LoVo (cell line): ENCODE measurements around the gene ZNF182.
"Not testable (repeated sequence)": the region's sequence is repeated elsewhere in the genome, so short reads cannot be mapped to it uniquely, and the experiment has no call there.

Experiments
- DNase-seq: peaks from one replicate; pipeline ENCODE4 v3.0.0-alpha.2; 2016; ENCODE audit warnings: low spot score

ZNF182 gene

DNA sequence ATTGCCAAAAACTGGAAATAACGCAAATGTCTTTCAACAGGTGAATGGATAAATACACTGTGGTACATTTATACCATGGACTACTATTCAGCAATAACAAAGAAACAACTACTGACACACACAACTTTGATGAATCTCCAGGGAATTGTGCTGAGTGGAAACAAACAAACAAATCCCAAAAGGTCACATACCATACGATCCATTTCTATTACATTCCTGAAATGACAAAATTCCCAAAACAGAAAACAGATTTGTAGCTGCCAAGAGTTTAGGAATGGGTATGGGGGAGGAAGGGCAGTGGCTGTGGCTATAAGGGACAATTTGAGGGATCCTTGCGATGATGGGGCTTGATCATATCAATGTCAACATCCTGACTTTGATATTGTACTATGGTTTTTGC, 2.5 kb downstream of the ZNF182 start:
- no peak for DNase-seq

DNA sequence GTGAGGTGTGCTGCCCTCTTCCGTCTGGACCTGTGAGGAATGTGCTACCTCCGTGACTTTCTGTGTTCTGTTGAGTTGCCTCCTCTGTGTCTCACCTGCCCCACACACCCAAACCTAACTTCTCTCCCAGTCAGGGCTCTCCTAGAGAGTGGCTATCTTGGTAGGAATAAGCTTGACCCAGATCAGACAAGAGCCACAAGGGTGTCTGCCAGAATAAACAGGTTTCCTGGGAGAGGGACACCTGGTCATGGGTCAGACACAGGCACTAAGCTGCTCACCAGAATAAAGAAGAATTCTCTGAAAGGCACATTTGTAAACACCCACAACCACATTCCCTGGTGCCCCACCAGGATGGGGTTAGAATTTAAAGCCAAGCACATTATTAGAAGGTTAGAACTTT, 11.1 kb downstream of the ZNF182 start:
- no peak for DNase-seq

DNA sequence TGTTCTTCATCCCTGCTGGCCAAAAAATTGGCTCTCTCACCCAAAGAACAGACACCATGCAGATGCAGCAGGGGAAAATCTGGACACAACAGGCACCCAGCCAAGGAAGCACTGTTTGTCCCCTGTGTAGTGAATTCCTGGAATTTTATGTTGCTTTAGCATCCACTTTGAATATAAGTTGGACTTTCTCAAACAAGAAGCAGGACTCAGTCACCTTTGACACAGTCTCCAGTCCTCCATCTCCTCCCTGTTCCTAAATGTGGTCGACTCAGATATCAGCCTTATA, 11.8 kb downstream of the ZNF182 start:
- DNase-seq: no peak

DNA sequence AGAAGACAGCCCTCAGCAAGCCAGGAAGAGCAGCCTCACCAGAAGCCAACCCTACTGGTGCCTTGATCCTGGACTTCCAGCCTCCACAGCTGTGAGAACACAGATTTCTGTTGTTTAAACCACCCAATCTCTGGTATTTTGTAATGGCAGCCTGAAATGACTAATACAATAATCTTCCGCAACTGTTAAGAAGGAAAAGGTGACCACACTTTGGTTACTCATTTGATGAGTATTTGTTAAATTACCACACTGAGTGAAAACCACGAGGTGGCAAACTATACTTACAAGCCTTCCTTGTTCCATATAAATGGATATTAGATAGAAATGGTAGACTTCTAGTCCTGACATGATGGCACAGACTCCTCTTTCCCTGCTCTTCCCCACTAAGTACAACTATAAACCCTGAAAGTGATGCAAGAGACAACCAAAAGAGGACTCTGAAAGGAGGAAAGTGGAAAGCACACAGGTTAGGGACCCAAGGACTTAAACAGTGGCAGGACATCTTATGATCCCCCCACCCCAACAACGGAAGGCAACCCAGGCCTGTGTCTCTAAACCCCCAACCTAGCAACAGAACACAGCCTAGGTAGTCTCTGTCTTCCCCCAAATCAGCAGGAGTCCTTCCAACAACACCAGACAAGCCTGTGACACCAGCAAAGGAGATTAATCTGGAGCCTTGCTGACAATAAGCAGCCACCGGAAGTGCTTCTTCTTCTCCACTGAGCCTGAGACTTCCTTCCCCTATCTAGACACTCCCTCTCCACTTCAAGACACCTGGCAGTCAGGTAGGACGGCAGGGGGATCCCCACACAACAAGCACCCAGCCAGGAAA, 12.3 kb downstream of the ZNF182 start:
- DNase-seq: peak; percentile 2

DNA sequence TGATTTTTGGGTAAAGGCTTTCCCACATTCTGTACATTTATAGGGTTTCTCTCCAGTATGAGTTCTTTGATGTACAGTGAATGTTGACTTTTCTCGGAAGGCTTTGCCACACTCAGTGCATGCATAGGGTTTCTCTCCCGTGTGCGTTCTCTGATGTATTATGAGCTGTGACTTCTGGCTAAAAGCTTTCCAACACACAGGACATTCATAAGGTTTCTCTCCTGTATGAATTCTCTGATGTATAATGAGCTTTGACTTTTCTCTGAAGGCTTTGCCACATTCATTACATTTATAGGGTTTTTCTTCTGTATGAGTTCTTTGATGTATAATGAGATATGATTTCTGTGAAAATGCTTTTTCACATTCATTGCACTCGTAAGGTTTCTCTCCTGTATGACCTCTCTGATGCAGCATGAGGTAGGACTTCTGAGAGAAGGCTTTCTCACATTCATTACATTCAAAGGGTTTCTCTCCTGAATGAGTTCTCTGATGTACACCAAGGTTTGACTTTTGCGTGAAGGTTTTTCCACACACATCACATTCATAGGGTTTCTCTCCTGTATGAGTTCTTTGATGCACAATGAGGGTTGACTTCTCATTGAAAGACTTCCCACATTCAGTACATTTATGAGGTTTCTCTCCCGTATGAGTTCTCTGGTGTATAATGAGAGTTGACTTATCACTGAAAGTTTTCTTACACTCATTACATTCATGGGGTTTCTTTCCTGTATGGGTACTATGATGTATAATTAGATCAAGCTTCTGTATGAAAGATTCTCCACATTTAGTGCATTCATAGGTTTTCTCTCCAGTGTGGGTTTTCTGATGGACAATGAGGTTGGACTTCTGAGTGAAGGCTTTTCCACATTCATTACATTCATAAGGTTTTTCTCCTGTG, 27.3 kb downstream of the ZNF182 start:
- no peak for DNase-seq

DNA sequence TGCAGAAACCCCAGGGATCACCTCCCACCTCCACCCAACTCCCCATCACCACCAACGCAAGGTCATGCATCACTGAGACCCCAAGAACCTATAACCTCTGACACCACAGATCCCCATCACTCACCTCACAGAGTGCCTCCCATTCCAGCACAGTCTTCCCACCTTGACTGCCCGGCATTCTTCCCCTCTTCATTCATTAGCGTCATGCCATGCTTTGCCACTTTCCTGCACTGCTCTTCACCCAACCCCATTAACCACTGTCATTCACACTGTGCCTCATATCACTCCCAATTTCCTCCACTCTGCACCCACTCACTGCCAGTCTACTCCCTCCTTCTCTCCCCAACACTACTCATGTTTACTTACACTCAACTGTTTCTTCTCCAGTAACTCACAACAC, 30.6 kb downstream of the ZNF182 start:
- DNase-seq: no peak

DNA sequence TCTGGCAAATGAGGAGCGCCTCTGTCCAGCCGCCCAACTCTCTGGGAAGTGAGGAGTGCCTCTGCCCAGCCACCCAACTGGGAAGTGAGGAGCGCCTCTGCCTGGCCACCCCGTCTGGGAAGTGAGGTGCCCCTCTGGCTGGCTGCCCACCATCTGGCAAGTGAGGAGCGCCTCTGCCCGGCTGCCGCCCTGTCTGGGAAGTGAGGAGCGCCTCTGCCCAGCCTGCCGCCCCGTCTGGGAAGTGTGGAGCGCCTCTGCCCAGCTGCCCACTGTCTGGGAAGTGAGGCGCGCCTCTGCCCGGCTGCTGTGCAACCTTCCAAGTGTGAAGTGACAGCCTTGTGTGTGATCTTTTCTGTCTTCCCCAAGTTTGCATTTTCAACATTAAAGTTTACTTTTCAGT, 38.3 kb downstream of the ZNF182 start:
- not testable (repeated sequence) for DNase-seq

DNA sequence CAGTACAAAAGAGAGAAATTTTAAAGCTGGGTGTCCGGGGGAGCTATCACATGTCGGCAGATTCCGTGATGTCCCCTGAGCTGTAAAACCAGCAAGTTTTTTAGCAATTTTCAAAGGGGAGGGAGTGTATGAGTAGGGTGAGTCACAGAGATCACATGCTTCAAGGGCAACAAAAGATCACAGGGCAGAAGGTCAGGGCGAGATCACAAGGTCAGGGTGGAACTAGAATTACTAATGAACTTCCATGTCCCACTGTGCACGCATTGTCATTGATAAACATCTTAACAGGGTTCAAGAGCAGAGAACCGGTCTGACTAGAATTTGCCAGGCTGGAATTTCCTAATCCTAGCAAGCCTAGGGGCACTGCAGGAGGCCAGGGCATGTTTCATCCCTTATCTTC, 42.0 kb downstream of the ZNF182 start:
- DNase-seq: not testable (repeated sequence)

DNA sequence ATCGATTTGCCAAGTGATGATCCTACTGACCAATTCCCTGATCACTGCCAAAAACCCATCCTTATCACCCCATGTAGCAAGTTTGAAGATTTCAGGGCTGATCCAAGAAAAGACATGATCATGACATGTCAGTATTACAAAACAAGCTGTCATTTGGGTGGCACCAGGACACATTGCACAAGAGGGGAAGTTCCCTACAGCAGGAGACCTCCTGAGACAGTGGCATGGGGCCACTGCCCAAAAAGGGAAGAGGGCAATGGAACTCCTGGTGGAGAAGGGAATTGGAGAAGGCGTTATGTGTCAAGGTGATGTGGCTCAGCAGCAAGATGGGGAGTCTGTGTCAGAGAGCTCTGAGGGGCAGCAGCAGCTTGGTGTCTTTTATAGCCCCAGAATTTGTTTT, 43.4 kb downstream of the ZNF182 start:
- DNase-seq: no peak

DNA sequence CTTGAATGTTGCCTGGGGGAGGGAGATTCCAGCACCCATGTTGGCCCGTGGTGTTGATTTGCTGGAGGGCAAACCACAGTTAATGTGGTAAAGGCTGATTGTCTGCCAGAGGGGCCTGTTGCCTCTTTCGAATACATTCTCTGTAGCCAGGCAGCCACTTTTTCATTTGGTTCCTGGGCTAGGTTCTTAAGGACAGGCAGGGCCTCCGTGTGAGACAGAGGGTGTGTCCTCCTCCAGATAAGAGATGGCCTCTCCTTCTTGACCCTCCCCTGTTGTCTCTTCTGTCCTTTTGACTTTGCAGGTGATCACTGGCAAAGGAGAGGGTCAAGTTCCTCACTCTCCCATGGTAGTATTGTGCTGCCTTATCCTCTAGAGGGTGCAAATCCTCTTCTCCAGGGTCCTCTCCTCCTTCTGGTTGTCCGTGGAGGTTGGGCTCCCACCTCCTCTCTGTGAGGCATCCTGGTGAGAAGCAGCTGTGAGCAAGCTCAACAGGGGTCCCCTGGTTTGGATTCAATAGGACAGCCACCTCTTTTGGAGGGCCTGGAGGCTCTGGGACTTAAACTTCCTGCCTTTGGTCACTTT, 44.9 kb downstream of the ZNF182 start:
- no peak for DNase-seq

DNA sequence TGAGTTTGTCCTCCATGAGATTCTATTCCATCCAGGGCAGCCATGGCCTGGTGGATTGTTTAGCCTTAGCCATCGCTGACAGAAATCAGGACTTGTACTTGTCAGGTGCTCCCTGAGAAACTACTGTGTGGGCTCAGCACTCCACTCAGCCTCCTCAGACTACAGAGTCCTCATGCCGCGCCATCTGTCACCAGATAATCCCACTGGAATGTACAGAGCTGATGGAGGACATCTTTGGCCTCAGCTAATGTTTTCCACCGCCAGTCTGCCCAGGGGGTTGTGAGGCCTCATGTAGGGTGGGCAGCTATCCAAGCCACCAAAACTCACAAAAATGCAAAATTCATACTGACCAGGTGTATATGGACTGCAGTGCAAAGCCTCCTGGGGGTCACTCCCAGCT, 45.6 kb downstream of the ZNF182 start:
- not testable (repeated sequence) for DNase-seq

DNA sequence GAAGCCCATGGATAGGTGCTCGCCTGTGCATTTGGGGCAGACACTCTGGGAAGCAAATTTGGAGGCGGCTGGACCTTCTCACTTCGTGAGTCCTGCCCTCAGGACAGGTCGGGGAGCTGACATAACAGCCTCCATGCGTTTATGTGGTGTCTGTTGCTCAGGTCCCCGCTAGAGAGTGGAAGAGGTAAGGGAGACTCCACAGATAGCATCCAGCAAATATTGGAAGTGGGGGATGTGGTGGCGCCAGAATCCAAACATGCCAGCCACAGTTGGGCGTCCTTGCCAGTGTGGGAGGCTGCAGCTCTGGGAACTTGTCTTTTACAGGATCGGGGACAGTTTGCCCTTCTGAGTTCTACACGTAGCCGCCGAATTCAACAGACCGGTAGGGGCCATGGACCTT, 47.8 kb downstream of the ZNF182 start:
- DNase-seq: no peak

DNA sequence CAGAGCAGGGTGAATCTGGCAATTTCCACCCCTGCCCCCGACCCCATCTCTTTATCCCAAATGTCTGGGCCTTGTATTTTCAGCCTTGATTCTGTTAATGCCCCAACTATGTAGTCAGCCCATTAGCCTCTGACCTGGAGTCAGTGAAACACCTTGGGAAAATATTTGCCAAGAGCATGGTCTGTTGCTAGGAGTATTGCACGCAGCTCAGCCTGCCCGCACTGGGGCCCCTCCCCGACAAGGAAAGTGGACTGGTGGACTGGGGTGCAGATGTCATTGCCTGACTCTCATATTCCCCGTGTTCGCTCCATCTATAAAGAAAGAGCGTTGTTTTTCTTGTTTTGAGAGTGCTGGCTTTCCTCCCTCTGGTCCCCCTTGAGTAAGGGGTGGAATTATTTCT, 48.5 kb downstream of the ZNF182 start:
- DNase-seq: not testable (repeated sequence)

DNA sequence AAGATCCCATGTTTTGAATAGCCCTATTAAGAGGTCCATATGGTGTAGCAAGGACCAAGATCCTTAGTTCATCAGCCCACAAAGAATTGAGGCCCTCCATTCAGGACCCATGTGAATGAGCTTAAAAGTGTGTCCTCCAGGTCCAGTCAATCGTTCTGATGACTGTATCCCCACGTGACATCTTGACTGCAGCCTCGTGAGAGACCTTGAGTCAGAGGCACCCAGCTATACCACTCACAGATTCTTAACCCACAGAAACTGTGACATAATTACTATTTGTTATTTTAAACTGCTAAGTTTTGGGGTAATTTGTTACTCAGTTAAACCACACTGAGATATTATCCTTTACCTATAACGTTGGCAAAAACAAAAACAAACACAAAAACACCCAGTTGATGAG, 62.4 kb downstream of the ZNF182 start:
- no peak for DNase-seq

DNA sequence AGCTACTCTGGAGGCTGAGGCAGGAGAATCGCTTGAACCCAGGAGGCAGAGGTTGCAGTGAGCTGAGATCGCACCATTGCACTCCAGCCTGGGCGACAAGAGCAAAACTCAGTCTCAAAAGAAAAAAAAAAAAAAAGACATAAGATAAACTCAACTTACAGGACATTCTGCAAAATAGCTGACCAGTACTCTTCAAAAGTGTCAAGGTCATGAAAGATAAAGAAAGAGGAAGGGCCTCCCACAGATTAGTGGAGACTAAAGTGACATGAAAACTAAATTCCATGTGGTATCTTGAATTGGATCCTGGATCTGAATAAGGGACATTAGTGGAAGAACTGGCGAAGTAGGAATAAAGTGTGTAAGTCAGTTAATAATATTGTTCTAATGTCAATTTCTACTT, 63.3 kb downstream of the ZNF182 start:
- no peak for DNase-seq

DNA sequence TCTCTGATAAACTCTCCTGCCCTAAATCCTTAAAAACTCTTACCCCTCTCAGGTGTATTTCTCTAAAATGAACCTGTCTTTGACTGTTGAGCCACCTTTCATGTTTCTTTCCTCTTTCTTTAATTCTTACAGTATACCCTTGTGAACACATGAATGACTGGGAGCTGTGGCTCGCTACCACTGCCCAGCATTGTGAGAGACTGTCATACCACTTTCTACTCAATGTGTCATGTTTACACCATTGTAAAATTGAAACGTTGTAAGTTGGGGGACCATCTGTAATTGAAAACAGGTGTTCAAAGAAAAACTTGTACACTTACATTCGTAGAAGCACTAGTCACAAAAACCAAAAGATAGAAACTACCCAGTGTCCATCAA, 66.9 kb downstream of the ZNF182 start:
- DNase-seq: no peak

DNA sequence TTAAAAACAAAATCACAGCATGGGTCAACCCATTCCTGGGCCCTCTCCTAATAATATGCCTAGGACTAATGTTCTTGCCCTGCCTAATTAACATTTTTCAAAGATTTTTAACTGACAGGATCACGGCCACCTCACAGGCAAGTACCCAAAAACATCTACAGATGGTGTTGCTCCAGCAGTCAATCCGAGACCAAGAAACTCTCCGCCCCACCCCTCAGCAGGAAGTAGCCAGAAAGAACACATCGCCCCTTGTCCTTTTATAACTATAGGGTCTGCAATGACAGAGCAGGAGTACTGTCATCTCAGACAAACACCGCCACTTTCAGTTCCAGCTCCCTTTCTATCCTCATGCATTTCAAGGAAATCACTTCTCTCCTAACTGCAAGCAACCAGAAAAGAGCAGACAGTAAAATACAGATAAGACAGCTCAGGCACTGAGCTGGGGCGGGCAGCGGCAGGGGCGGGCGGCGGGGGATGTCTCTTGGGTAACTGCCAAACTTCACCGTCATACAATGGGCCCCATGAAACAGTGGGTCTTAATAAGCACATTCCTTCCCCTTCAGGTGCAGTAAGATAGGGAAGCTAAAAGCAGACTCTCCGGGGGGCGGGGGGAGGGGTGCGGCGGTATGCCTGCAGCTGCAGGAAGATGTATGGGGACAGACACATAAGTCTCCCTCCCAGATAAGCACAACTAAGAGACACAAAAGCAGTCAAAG, 67.4 kb downstream of the ZNF182 start:
- DNase-seq: no peak

DNA sequence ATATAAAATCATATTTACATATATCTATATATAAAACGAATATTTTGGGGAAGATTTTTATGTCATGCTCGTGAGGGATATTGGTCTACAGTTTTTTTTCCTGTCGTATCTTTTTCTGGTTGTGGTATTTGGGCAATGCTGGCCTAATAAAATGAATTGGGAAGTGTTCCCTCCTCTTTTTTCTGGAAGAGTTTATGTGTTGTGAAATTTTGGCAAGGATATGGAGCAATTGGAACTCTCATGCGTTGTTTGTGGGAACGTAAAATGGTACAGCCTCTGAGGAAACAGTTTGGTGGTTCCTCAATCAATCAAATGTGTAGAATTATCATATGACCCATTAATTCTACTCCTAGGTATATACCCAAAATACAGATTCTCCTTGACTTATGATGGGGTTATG, 69.8 kb downstream of the ZNF182 start:
- no peak for DNase-seq

DNA sequence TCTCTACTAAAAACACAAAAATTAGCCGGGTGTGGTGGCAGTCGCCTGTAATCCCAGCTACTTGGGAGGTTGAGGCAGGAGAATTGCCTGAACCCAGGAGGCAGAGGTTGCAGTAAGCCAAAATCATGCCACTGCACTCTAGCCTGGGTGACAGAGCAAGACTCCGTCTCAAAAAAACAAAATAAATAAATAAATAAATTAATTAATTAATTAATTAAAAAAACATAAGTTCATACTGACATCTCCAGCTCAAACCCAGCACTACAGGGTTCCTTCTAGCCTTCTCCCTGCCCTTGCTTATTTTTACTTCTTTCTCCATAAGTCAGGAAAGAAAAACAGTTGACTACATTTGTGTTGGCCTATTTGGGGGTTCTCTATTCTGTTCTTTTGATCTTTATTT, 71.8 kb downstream of the ZNF182 start:
- DNase-seq: not testable (repeated sequence)

DNA sequence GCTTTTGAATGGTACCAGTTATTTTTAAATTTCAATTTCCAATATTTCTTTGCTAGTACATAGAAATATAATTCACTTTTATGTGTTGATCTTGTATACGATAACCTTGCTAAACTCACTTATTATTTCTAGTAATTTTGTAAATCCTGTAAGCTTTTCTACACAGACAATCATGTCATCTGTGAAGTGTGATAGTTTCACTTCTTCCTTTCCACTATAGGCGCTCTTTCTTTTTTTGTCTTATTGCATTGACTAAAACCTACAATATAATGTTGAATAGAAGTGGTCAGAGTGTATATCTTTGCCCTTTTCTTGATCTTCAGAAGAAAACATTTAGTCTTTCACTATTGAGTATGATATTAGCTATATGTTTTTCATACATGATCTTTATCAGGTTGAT, 76.6 kb downstream of the ZNF182 start:
- no peak for DNase-seq
